GM12878 (cell line): ENCODE measurements around the gene PTPN20. TPM values are rescaled to one million over a fixed set of nuclear protein-coding genes. Genes with fewer than 3 reads are reported as not detected.

Experiments used
- ATAC-seq: fragments of 200-7000 bp; cut with Tn5 transposase; 3 replicates; pipeline ENCODE4 v1.9.1; 2020; ENCODE audit warnings: mild to moderate bottlenecking, moderate library complexity
- BruUV-seq: library from RNA; stranded (reverse); fragments of 400-500 nt; replicated peaks from 2 replicates; lab custom pipeline; 2021; lab: Mats Ljungman, UMichigan
- CTCF ChIA-PET: fragments of 300-600 bp; sonication (Branson Sonifier 250); formaldehyde crosslinking; extraction: SDS; loops from one replicate; lab custom pipeline; 2021; ENCODE audit warnings: inconsistent platforms; lab: Yijun Ruan, JAX
- POLR2A ChIA-PET: fragments of 350-600 bp; formaldehyde crosslinking; extraction: SDS; loops from one replicate; lab custom pipeline; 2021; ENCODE audit warnings: inconsistent platforms; lab: Charles Lee
- RAD21 ChIA-PET: fragments of 300-600 bp; sonication (Branson Sonifier 250); formaldehyde crosslinking; loops from one replicate; lab custom pipeline; 2023; ENCODE audit warnings: antibody characterized with exemption; ENCODE audit not compliant: unreplicated experiment; lab: Charles Lee
- SMC1A ChIA-PET: fragments of 300-600 bp; sonication (Branson Sonifier 250); formaldehyde crosslinking; loops from one replicate; lab custom pipeline; 2023; ENCODE audit not compliant: unreplicated experiment, uncharacterized antibody; lab: Charles Lee
- DNase-seq: peaks from one replicate; pipeline ENCODE4 v3.0.0-alpha.2; 2011; ENCODE audit warnings: low read depth, low spot score
- FAIRE-seq: peaks from 3 replicates; lab custom pipeline; 2011; peaks lifted over from hg19 to GRCh38; lab: Jason Lieb, UNC
- H2AFZ ChIP-seq: 2 replicates; pipeline ENCODE4 v1.6.0; 2011; ENCODE audit warnings: low read depth, low read length, control low read depth; ENCODE audit not compliant: control insufficient read depth
- H3K27ac ChIP-seq: 2 replicates; pipeline ENCODE4 v1.5.1; 2011; ENCODE audit warnings: control low read depth; ENCODE audit not compliant: control insufficient read depth, insufficient read depth
- H3K27me3 ChIP-seq, 2 experiments: replicated peaks in 1 of 2; 2 replicates each; pipeline versions ENCODE4 v1.6.0 to v1.6.1; 2011; ENCODE audit warnings: low read length in 1 of 2; ENCODE audit not compliant: control insufficient read depth in 2 of 2, insufficient read depth in 2 of 2
- H3K36me3 ChIP-seq, 2 experiments: 2 replicates each; pipeline ENCODE4 v1.5.1; 2011; ENCODE audit warnings: low read length in 1 of 2; ENCODE audit not compliant: control insufficient read depth in 2 of 2, insufficient read depth in 2 of 2
- H3K4me1 ChIP-seq: 2 replicates; pipeline ENCODE4 v1.6.1; 2011; ENCODE audit warnings: mild to moderate bottlenecking, low read length, moderate library complexity, mixed read lengths; ENCODE audit not compliant: control insufficient read depth, insufficient read depth
- H3K4me2 ChIP-seq: 2 replicates; pipeline ENCODE4 v1.6.0; 2011; ENCODE audit warnings: control low read depth; ENCODE audit not compliant: control insufficient read depth, insufficient read depth
- H3K4me3 ChIP-seq: fragments of 200-600 bp; sonication (generic); 2 replicates; pipeline ENCODE4 v1.5.1; 2016
- H3K79me2 ChIP-seq: 2 replicates; pipeline ENCODE4 v1.6.0; 2011; ENCODE audit warnings: low read length; ENCODE audit not compliant: control insufficient read depth, insufficient read depth
- H3K9ac ChIP-seq: 2 replicates; pipeline ENCODE4 v1.8.0; 2011; ENCODE audit warnings: low read length, control low read depth, mixed read lengths; ENCODE audit not compliant: control insufficient read depth, insufficient read depth
- H3K9me3 ChIP-seq: replicated peaks from 3 replicates; pipeline ENCODE4 v1.5.1; 2011; ENCODE audit warnings: mild to moderate bottlenecking, low read length; ENCODE audit not compliant: control insufficient read depth, insufficient read depth
- H4K20me1 ChIP-seq: 2 replicates; pipeline ENCODE4 v1.6.0; 2011; ENCODE audit not compliant: control insufficient read depth, insufficient read depth
- BMI1 ChIP-seq: fragments of 450-650 bp; IDR thresholded peaks from 2 replicates; pipeline ENCODE4 v1.6.1; 2016; ENCODE audit warnings: mild to moderate bottlenecking, moderate library complexity, borderline replicate concordance
- CHD1 ChIP-seq: IDR thresholded peaks from 2 replicates; pipeline ENCODE4 v1.6.1; 2012; ENCODE audit warnings: low read depth, low read length, improper control_type of control experiment
- E2F8 ChIP-seq: fragments of 450-650 bp; IDR thresholded peaks from 2 replicates; pipeline ENCODE4 v1.6.1; 2018; ENCODE audit warnings: mild to moderate bottlenecking, low read depth, moderate library complexity; ENCODE audit not compliant: partially characterized antibody
- GABPA ChIP-seq: IDR thresholded peaks from 2 replicates; pipeline ENCODE4 v1.6.1; 2014; ENCODE audit warnings: antibody characterized with exemption, low read depth, mild to moderate bottlenecking, inconsistent platforms
- HCFC1 ChIP-seq: fragments of 150-350 bp; IDR thresholded peaks from 2 replicates; pipeline ENCODE4 v1.6.1; 2014; ENCODE audit warnings: low read length
- IRF3 ChIP-seq: fragments of 450-650 bp; IDR thresholded peaks from 2 replicates; pipeline ENCODE4 v1.6.1; 2014; ENCODE audit warnings: mild to moderate bottlenecking
- IRF4 ChIP-seq: IDR thresholded peaks from 2 replicates; pipeline ENCODE4 v1.6.1; 2011; ENCODE audit warnings: low read depth, low read length
- KAT2A ChIP-seq: conservative IDR thresholded peaks from 2 replicates; pipeline ENCODE4 v1.6.1; 2011; ENCODE audit warnings: low read depth, low read length; ENCODE audit not compliant: control insufficient read depth
- MEF2B ChIP-seq: fragments of 450-650 bp; IDR thresholded peaks from 2 replicates; pipeline ENCODE4 v1.6.1; 2018; ENCODE audit warnings: mild to moderate bottlenecking, moderate library complexity; ENCODE audit not compliant: partially characterized antibody, poor library complexity, severe bottlenecking
- MTA3 ChIP-seq: IDR thresholded peaks from 2 replicates; pipeline ENCODE4 v1.6.1; 2012; ENCODE audit warnings: low read length, inconsistent platforms, borderline replicate concordance
- MXI1 ChIP-seq: fragments of 150-350 bp; IDR thresholded peaks from 2 replicates; pipeline ENCODE4 v1.6.1; 2011; ENCODE audit warnings: low read depth, mild to moderate bottlenecking, inconsistent platforms, low read length, improper control_type of control experiment
- NFIC ChIP-seq: IDR thresholded peaks from 2 replicates; pipeline ENCODE4 v1.6.1; 2012; ENCODE audit warnings: low read depth, mild to moderate bottlenecking, inconsistent platforms, low read length, moderate library complexity
- NR2F1 ChIP-seq: fragments of 450-650 bp; conservative IDR thresholded peaks from 2 replicates; pipeline ENCODE4 v1.6.1; 2017; ENCODE audit warnings: mild to moderate bottlenecking
- RAD21 ChIP-seq: IDR thresholded peaks from 2 replicates; pipeline ENCODE4 v1.6.1; 2011; ENCODE audit warnings: mild to moderate bottlenecking, low read depth, low read length, moderate library complexity; ENCODE audit not compliant: insufficient read depth
- RCOR1 ChIP-seq: conservative IDR thresholded peaks from 2 replicates; pipeline ENCODE4 v1.6.1; 2012; ENCODE audit warnings: low read depth, low read length, improper control_type of control experiment
- SP1 ChIP-seq: IDR thresholded peaks from one replicate; pipeline ENCODE4 v1.6.1; 2011; ENCODE audit warnings: low read depth, low read length
- ZNF217 ChIP-seq: fragments of 450-650 bp; IDR thresholded peaks from 2 replicates; pipeline ENCODE4 v1.6.1; 2017; ENCODE audit warnings: antibody characterized with exemption, mild to moderate bottlenecking
- ZNF592 ChIP-seq: fragments of 450-650 bp; IDR thresholded peaks from 2 replicates; pipeline ENCODE4 v1.6.1; 2017; ENCODE audit warnings: mild to moderate bottlenecking, moderate library complexity
- WGBS: methylation state at CpG from one replicate; pipeline ENCODE4 v1.1.6; 2016; ENCODE audit warnings: low lambda C conversion rate; ENCODE audit not compliant: insufficient replicate concordance, insufficient coverage; ENCODE audit errors: missing lambda C conversion rate; 5-methylcytosine and 5-hydroxymethylcytosine counted together
- in situ Hi-C: fragments of 300-500 bp; cut with MboI; formaldehyde crosslinking; loops from 9 replicates; pipeline ENCODE4 v1.14.3; 2018; ENCODE audit warnings: mixed read lengths
- intact Hi-C: fragments of 100-400 bp; cut with micrococcal nuclease; formaldehyde crosslinking; loops from one replicate; pipeline ENCODE4 v1.14.2; 2022; ENCODE audit not compliant: unreplicated experiment
- polyA plus RNA-seq, 11 experiments: library from polyadenylated mRNA; depleted of rRNA in 4 of 11; unstranded in 6 of 11; stranded (reverse) in 5 of 11; fragments of >200 nt; fragmentation: Nextera tagmentation in 4 of 11; fragmentation: Illumina TruSeq in 1 of 11; extraction: Ambion mirVana in 4 of 11; extraction: Trizol in 1 of 11; gene quantifications; 1 replicate in 1 of 11; 2 replicates in 10 of 11; pipeline versions ENCODE4 v1.2.1 to v1.2.3, GENCODE V29; 2011 to 2016; ENCODE audit warnings: inconsistent platforms in 2 of 11, missing spikeins in 2 of 11, low read depth in 1 of 11
- total RNA-seq, 4 experiments: library from RNA; depleted of rRNA in 3 of 4; stranded (reverse); fragments of >200 nt in 3 of 4; fragmentation: Illumina TruSeq in 1 of 4; extraction: Trizol in 1 of 4; gene quantifications; 2 replicates each; pipeline versions ENCODE4 v1.2.1 to v1.2.3, GENCODE V29; 2013 to 2021

The PTPN20 gene
- total and polyA plus RNA-seq, 10 of the 15 experiments (the other 5 are each of a cell fraction or from before 2014, with no cell fraction given) = 0.04 to 3.4 (median 0.10) TPM; not detected in 4

- Histone ChIP-seq H3K36me3 (no peaks in the 10 kb centered on the region), H3K9ac (no peak overlapping the region), H3K4me3 (no peak overlapping the region), H3K9me3 (no peaks in the 10 kb centered on the region), H4K20me1 (no peaks in the 10 kb centered on the region), H2AFZ (no peak overlapping the region), H3K4me1 (no peaks in the 10 kb centered on the region), H3K27me3 (no peaks in the 10 kb centered on the region; a peak in 1 of 4 replicates), H3K4me2 (no peak overlapping the region), H3K79me2 (no peaks in the 10 kb centered on the region), H3K27ac (no peak overlapping the region)
- no TSS peak for BruUV-seq
- no peak for FAIRE-seq
- ATAC-seq = no peak
- no peak for DNase-seq
- no peak for TF ChIP-seq SP1
- no peak for TF ChIP-seq ZNF217
- TF ChIP-seq IRF3 = no peak
- no peak for TF ChIP-seq E2F8
- TF ChIP-seq MTA3 = no peak
- no peak for TF ChIP-seq KAT2A
- TF ChIP-seq RCOR1 = no peak
- TF ChIP-seq NR2F1 = no peak
- no peak for TF ChIP-seq BMI1
- TF ChIP-seq IRF4 = no peak
- TF ChIP-seq HCFC1 = no peak
- no peak for TF ChIP-seq NFIC
- TF ChIP-seq GABPA = no peak
- no peak for TF ChIP-seq CHD1
- TF ChIP-seq MEF2B = no peak
- no peak for TF ChIP-seq MXI1
- no peak for TF ChIP-seq ZNF592
- no peak for TF ChIP-seq RAD21
- in situ Hi-C loops (no loop called here), intact Hi-C loops (no loop called here)
- SMC1A ChIA-PET = no interaction called here
- WGBS = 32% methylated on average over 5 of the region's 5 CpGs
- RAD21 ChIA-PET = no interaction called here
- POLR2A ChIA-PET = interaction anchor here (0.7 kb wide), 1 partner anchor 325 kb away, joined by 5 read pairs; no protein-coding TSS in a partner anchor
- CTCF ChIA-PET = interaction anchor here (1.3 to 2.3 kb wide), 2 partner anchors 15 to 278 kb away, joined by 5 read pairs; no protein-coding TSS in a partner anchor
Observed at GRCh38 chr10:47033081-47033480, 121.9 kb downstream of the PTPN20 start.
